ENCODE measurements around the gene UBFD1.
"Not testable (repeated sequence)": the region's sequence is repeated elsewhere in the genome, so short reads cannot be mapped to it uniquely, and the experiment has no call there.

The UBFD1 gene

GRCh38 chr16:23524886-23525285 lies 32.6 kb upstream of the UBFD1 start:
- DNase-seq (ENCODE audit: low read depth in 2 of 2): no peak

DNA sequence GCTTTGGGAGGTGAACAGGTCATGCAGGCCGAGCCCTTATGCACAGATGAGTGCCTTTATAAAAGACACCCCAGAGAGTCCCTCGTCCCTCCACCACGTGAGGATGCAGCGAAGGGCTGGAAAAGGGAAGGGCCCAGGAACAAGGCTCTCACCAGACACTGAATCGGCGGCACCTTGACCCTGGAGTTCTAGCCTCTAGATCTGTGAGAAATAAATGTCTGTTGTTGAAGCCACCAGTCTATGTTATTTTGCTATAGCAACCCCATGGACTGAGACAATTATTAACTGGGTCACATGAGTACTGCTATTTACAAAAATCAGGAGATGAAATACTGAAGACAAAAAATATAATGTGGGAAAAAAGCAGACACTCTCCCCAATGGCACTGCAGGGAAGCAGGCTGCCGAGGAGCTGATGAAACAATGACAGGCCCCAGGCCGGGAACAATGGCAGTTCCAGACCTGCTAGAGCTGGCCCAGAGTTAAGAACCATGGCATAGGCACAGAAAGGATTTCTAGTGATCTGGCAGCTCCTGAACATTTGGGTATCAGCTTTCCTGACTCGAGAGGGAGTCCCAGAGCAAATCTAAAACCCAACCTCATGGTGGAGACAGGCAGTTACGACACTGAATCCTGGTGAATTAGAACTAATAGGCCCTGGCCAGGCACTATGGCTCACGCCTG lies 29.4 kb upstream of the UBFD1 start:
- DNase-seq (ENCODE audit: low read depth in 2 of 2): no peak

DNA sequence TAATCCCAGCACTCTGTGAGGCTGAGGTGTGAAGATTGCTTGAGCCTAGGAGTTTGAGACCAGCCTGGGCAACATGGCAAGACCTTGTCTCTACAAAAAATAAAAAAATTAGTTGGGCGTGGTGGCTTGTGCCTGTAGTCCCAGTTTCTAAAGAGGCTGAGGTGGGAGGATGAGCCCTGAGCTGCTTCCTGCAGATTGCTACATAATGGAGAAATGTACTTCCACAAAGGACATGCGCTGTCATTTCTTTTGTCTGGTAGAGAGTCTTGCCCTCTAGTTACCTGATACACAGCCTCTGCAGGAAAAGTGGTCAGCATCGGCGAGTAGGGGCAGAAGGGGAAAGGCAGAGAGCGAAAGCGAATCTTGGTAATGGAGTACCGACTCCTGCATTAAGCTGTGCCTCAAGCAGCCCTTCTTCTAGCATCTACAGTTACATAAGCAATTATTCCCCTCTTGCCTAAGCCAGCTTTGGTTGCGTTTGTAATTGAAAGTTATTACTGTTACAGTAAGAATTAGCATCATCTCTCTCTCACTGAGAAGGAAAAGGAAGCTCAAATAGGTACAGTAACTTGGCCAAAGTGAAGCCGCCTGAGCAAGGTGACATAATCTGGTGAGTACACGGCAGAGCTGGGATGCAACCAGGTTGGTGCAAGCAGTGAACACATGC lies 28.8 kb upstream of the UBFD1 start:
- DNase-seq (ENCODE audit: low read depth in 2 of 2): no peak

- DNase-seq (ENCODE audit: low read depth in 2 of 2): no peak
Measured at GRCh38 chr16:23530062-23530461, 27.5 kb upstream of the UBFD1 start.

DNA sequence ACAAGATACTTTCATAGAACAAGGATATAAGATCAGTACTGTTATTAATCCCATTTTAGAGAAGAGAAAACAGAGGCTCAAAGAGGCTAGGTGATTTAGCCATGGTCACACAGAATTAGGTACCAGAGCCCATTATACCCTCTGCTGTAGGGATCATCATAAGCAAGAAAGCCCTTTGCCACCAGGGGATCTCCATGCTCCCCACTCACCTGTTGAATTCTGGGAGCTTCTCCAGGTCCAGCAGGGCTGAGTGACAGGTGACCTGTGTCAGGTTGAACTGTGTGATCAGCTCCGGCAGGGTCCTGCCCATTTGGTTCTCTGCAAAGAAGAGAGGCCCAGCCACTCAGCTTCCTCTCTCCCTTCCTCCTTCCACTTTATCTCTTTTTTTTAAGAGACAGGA lies 25.1 kb upstream of the UBFD1 start:
- DNase-seq (ENCODE audit: low read depth in 2 of 2): no peak

DNA sequence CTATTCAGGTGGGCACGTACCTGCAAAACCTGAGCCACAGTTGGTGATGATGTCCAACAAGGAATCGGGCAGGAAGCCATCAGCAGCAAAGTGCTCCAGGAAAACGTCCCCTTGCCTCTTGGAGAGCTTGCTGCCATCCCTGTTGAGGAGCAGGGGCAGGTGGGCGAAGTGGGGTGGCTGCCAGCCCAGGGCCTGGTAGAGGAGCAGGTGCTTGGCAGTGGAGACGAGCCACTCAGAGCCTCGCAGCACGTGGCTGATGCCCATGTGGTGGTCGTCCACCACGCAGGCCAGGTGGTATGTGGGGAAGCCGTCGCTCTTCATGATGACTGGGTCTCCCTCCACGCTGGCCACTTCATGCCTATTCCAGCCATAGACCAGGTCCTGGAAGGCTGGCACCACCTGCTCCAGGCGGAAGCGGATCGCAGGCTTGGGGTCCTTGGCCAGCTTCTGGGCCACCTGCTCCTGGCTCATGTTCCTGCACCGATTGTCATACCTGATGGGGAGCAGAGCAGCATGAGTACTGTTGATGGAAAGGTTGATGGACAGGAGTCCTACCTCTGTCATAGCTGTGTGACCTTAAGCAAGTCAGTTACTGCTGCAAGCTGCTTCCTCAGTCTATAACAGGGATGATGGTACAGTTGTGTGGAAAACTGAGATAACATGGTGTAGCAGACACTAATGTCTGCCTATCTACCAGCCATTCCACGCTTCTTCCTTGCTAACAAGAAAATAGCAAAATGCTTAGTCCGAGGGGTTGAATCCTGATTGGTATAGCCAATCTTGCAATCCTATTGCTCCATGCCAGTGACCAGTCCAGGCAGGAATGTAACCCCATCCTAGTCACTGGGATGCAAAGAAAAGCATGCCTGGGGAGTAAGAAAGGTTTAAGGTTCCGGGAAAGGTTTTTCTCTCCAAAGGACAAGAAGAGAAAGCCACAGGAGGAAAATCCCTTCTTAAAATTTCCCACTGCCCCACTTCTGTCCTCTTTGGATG lies 22.4 kb upstream of the UBFD1 start:
- no peak for DNase-seq (ENCODE audit: low read depth in 2 of 2)

- no peak for DNase-seq (ENCODE audit: low read depth in 2 of 2)
Measured at GRCh38 chr16:23535901-23536300, 21.6 kb upstream of the UBFD1 start.

- DNase-seq (ENCODE audit: low read depth in 2 of 2): no peak
Measured at GRCh38 chr16:23537390-23537789, 20.1 kb upstream of the UBFD1 start.

DNA sequence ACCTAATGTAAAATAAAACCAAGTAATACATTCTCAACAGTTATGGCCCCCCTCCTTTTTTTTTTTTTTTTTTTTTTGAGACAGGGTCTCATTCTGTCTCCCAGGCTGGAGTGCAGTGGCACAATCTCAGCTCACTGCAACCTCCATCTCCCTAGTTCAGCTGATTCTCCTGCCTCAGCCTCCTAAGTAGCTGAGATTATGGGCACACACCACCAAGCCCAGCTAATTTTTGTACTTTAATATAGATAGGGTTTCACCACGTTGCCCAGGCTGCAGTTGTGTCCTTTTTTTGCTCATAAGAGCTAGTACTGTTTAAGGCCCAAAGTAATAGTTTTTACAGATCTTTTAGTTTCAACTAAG lies 18.6 kb upstream of the UBFD1 start:
- DNase-seq (ENCODE audit: low read depth in 2 of 2): no peak

DNA sequence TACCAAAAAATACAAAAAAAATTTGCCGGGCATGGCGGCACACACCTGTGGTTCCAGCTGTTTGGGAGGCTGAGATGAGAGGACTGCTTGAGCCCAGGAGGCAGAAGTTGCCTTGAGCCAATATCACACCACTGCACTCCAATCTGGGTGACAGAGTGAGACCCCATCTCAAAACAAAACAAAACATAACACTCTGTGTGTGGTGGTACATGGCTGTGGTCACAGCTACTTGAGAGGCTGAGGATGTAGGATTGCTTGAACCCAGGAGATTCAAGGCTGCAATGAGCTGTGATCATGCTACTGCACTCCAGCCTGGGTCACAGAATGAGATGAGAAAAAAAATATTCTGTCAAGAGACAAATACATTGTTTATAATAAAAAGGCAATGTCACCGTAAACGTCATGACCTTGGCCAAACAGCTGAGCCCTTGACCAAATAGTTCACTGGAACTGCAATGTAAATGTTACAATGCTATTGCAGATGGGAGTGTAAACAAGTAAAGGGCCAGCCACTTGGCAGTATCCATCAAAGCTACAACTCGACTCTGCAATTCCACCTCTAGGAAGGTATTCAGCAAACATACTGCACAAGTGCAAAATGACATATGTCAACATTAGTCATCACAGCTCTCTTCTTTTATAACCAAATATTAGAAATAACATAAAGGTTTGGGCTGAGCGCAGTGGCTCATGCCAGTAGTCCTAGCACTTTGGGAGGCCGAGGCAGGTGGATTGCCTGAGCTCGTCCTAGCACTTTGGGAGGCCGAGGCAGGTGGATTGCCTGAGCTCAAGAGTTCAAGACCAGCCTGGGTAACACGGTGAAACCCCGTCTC lies 17.3 kb upstream of the UBFD1 start:
- DNase-seq (ENCODE audit: low read depth in 2 of 2): no peak

GRCh38 chr16:23540817-23541178 lies 16.7 kb upstream of the UBFD1 start:
- DNase-seq (ENCODE audit: low read depth in 2 of 2): not testable (repeated sequence)

- DNase-seq (ENCODE audit: low read depth in 2 of 2): no peak
Measured at GRCh38 chr16:23544436-23544835, 13.1 kb upstream of the UBFD1 start.

- no peak for DNase-seq (ENCODE audit: low read depth in 2 of 2)
Measured at GRCh38 chr16:23549938-23550337, 7.6 kb upstream of the UBFD1 start.

GRCh38 chr16:23552161-23552560 lies 5.4 kb upstream of the UBFD1 start:
- DNase-seq (ENCODE audit: low read depth in 2 of 2): no peak

GRCh38 chr16:23554536-23554935 lies 3.0 kb upstream of the UBFD1 start:
- DNase-seq (ENCODE audit: low read depth in 2 of 2): no peak

DNA sequence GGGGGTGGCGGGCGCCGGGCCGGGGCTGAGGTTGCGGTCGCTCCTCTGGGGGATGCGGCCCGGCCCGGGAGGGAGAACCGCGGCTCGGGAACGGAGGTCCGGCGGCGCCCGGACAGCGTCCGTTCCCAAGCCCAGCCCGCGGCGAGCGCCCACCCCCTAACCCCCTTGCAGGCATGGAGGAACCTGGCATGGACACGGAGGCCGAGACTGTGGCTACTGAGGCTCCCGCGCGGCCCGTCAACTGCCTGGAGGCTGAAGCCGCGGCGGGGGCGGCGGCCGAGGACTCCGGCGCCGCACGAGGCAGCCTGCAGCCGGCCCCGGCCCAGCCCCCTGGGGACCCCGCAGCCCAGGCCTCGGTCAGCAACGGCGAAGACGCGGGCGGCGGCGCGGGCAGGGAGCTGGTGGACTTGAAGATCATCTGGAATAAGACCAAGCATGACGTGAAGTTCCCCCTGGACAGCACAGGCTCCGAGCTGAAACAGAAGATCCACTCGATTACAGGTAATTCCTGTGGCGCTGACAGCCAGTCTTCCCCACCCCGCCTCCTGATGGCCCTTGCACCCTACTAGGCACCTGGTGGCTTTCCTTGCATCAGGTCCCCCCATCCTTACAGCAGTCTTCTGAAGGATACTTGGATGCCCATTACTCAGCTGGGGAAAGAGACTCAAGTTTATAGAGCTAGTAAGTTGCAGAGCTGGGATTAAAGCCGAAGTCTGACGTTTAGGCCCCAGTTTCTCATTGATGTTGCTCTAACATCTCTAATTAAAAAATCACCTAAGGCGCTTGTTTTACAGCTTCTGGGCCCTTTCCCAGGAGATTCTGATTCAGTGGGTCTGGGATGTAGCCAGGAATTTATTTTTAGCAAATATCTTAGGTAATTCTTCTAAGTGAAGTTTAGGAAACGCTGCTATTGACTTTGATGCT lies 514 bp downstream of the UBFD1 start:
- no peak for DNase-seq (ENCODE audit: low read depth in 2 of 2)

DNA sequence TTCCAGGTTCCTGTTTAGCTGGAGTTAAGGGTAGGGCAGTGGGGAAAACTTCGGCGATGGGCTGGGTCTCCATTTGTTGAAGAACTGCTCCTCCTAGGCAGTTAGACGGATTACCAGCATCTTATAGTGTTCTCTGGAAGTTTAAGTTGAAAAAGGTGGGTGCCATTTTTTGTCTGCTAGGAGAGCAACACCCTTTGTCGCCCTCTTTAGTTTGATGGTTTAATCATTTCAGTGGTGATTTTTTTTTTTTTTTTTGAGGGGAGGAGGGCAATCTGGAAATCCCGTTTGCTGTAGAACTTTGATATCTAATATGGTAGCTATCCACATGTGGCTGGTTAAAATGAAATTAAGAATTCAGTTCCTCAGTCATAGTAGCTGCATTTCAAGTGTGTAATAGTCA lies 4.1 kb downstream of the UBFD1 start:
- no peak for DNase-seq (ENCODE audit: low read depth in 2 of 2)

GRCh38 chr16:23562505-23562904 lies 5.0 kb downstream of the UBFD1 start:
- DNase-seq (ENCODE audit: low read depth in 2 of 2): no peak

GRCh38 chr16:23563186-23563585 lies 5.7 kb downstream of the UBFD1 start:
- no peak for DNase-seq (ENCODE audit: low read depth in 2 of 2)

- DNase-seq (ENCODE audit: low read depth in 2 of 2): no peak
Measured at GRCh38 chr16:23564575-23565363, 7.2 kb downstream of the UBFD1 start.
